Panc1 (cell line): ENCODE measurements around the gene VPS45.

Experiments
- POLR2AphosphoS5 ChIP-seq: IDR thresholded peaks from 2 replicates; pipeline ENCODE4 v1.6.1; 2012; ENCODE audit warnings: mild to moderate bottlenecking, low read depth, low read length, moderate library complexity
- TCF7L2 ChIP-seq: IDR thresholded peaks from 2 replicates; pipeline ENCODE4 v1.6.1; 2011; ENCODE audit warnings: mild to moderate bottlenecking, low read depth, low read length, inconsistent platforms

DNA sequence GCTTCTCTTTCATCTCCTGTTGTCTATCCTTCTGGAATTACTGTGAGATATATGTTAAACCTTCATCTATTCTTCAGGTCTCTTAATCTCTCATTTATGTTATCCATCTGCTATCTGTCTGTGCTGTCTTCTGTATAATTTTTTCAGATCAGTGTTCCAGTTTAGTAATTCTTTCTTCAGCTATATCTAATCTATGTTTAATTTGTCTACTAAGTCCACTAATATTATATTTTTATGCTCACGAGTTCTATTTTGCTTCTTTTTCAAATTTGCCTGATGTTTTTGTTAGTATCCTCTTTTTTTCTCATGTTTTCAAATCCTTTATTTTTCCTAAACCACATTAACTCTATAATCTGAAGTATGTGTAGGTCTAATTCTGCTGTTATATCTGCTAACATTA, 47.5 kb downstream of the VPS45 start:
- TF ChIP-seq TCF7L2, result no peak
- TF ChIP-seq POLR2AphosphoS5, result no peak
